ENCODE results near the gene SLC9A9. TPM values are rescaled to one million over a fixed set of nuclear protein-coding genes. Genes with fewer than 3 reads are reported as not detected.

SLC9A9 gene
- total and polyA plus RNA-seq, 2 of the 8 experiments (the other 6 are each of a cell fraction or from before 2014, with no cell fraction given): 0.48 to 1.1 TPM

DNA sequence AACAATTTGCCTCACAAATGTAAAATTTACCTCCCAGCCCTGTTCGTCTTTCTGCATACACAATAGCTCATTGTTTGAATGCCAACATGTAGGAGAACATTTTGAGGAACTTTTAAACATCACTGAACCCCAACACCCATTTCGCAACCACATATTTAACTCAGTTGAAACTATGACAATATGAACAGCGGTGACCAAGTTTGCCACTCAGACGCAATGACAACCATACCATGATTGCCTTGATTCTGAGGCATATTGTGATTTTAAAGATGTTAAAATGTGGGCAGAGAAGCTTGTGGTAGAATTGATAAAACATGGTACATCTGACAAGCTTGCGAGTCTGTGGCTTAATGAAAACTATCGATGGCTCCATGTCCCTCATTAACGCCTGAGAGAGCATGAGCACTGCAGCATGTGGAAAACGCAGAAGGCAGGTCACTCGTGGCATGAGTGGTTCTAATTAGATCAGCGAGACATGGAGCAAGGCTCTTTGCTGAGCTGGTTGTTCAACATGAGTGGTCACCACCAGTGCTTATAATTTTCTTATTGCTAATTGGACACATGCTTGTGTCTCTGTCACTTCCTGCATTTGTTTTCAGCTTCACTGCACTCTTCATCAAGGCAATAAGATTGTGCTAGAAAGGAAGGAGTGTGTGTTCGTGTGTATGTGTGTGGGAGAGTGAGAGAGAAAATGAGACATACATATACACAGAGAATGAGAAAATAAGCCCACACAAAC, 611.9 kb downstream of the SLC9A9 start (continued):
- TF ChIP-seq, protein P1, sequence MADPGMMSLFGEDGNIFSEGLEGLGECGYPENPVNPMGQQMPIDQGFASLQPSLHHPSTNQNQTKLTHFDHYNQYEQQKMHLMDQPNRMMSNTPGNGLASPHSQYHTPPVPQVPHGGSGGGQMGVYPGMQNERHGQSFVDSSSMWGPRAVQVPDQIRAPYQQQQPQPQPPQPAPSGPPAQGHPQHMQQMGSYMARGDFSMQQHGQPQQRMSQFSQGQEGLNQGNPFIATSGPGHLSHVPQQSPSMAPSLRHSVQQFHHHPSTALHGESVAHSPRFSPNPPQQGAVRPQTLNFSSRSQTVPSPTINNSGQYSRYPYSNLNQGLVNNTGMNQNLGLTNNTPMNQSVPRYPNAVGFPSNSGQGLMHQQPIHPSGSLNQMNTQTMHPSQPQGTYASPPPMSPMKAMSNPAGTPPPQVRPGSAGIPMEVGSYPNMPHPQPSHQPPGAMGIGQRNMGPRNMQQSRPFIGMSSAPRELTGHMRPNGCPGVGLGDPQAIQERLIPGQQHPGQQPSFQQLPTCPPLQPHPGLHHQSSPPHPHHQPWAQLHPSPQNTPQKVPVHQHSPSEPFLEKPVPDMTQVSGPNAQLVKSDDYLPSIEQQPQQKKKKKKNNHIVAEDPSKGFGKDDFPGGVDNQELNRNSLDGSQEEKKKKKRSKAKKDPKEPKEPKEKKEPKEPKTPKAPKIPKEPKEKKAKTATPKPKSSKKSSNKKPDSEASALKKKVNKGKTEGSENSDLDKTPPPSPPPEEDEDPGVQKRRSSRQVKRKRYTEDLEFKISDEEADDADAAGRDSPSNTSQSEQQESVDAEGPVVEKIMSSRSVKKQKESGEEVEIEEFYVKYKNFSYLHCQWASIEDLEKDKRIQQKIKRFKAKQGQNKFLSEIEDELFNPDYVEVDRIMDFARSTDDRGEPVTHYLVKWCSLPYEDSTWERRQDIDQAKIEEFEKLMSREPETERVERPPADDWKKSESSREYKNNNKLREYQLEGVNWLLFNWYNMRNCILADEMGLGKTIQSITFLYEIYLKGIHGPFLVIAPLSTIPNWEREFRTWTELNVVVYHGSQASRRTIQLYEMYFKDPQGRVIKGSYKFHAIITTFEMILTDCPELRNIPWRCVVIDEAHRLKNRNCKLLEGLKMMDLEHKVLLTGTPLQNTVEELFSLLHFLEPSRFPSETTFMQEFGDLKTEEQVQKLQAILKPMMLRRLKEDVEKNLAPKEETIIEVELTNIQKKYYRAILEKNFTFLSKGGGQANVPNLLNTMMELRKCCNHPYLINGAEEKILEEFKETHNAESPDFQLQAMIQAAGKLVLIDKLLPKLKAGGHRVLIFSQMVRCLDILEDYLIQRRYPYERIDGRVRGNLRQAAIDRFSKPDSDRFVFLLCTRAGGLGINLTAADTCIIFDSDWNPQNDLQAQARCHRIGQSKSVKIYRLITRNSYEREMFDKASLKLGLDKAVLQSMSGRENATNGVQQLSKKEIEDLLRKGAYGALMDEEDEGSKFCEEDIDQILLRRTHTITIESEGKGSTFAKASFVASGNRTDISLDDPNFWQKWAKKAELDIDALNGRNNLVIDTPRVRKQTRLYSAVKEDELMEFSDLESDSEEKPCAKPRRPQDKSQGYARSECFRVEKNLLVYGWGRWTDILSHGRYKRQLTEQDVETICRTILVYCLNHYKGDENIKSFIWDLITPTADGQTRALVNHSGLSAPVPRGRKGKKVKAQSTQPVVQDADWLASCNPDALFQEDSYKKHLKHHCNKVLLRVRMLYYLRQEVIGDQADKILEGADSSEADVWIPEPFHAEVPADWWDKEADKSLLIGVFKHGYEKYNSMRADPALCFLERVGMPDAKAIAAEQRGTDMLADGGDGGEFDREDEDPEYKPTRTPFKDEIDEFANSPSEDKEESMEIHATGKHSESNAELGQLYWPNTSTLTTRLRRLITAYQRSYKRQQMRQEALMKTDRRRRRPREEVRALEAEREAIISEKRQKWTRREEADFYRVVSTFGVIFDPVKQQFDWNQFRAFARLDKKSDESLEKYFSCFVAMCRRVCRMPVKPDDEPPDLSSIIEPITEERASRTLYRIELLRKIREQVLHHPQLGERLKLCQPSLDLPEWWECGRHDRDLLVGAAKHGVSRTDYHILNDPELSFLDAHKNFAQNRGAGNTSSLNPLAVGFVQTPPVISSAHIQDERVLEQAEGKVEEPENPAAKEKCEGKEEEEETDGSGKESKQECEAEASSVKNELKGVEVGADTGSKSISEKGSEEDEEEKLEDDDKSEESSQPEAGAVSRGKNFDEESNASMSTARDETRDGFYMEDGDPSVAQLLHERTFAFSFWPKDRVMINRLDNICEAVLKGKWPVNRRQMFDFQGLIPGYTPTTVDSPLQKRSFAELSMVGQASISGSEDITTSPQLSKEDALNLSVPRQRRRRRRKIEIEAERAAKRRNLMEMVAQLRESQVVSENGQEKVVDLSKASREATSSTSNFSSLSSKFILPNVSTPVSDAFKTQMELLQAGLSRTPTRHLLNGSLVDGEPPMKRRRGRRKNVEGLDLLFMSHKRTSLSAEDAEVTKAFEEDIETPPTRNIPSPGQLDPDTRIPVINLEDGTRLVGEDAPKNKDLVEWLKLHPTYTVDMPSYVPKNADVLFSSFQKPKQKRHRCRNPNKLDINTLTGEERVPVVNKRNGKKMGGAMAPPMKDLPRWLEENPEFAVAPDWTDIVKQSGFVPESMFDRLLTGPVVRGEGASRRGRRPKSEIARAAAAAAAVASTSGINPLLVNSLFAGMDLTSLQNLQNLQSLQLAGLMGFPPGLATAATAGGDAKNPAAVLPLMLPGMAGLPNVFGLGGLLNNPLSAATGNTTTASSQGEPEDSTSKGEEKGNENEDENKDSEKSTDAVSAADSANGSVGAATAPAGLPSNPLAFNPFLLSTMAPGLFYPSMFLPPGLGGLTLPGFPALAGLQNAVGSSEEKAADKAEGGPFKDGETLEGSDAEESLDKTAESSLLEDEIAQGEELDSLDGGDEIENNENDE (IDR thresholded peaks at IDR 0.05; ENCODE audit: insufficient replicate concordance, low read length): no peak
- TF ChIP-seq NRF1 (IDR thresholded peaks at IDR 0.05; ENCODE audit: low read depth, low read length): no peak
- no peak for TF ChIP-seq SAP30 (IDR thresholded peaks at IDR 0.05; ENCODE audit: insufficient read depth, insufficient replicate concordance, low read length)
- TF ChIP-seq HDAC2 (IDR thresholded peaks at IDR 0.05; ENCODE audit: borderline replicate concordance in 1 of 2, low read depth in 2 of 2, low read length in 2 of 2): no peak
